Keratinocyte (primary cell): ENCODE measurements around the gene CLMN. TPM values are rescaled to one million over a fixed set of nuclear protein-coding genes. Genes with fewer than 3 reads are reported as not detected.

Experiments
- DNase-seq: peaks from one replicate; pipeline ENCODE4 v3.0.0-alpha.2; 2011; ENCODE audit warnings: low read depth, missing footprints, low spot score
- FAIRE-seq: peaks from 2 replicates; lab custom pipeline; 2011; peaks lifted over from hg19 to GRCh38; lab: Jason Lieb, UNC
- H2AFZ ChIP-seq: 2 replicates; pipeline ENCODE4 v1.6.0; 2012; ENCODE audit warnings: low read length, control low read depth, inconsistent platforms; ENCODE audit not compliant: control insufficient read depth
- H3K27ac ChIP-seq: 2 replicates; pipeline ENCODE4 v1.5.1; 2011; ENCODE audit warnings: low read length; ENCODE audit not compliant: control insufficient read depth, insufficient read depth
- H3K27me3 ChIP-seq: 3 replicates; pipeline ENCODE4 v1.6.0; 2011; ENCODE audit warnings: low read length; ENCODE audit not compliant: control insufficient read depth, insufficient read depth; ENCODE audit errors: extremely low read depth
- H3K36me3 ChIP-seq, 2 experiments: 2 replicates in 1 of 2; 3 replicates in 1 of 2; pipeline ENCODE4 v1.5.1; 2011; ENCODE audit warnings: low read length in 2 of 2, mild to moderate bottlenecking in 1 of 2; ENCODE audit not compliant: control insufficient read depth in 2 of 2, insufficient read depth in 2 of 2; ENCODE audit errors: extremely low read depth in 1 of 2
- H3K4me1 ChIP-seq: 3 replicates; pipeline ENCODE4 v1.5.1; 2011; ENCODE audit warnings: low read length; ENCODE audit not compliant: control insufficient read depth, insufficient read depth; ENCODE audit errors: extremely low read depth
- H3K4me2 ChIP-seq: 3 replicates; pipeline ENCODE4 v1.6.0; 2011; ENCODE audit warnings: low read depth, low read length; ENCODE audit not compliant: control insufficient read depth, insufficient read depth; ENCODE audit errors: extremely low read depth
- H3K4me3 ChIP-seq, 3 experiments: fragments of 200-600 bp in 1 of 3; sonication (generic) in 1 of 3; 2 replicates in 2 of 3; 3 replicates in 1 of 3; pipeline ENCODE4 v1.5.1; 2011 to 2016; ENCODE audit warnings: low read length in 3 of 3, mild to moderate bottlenecking in 3 of 3, control low read depth in 2 of 3, inconsistent platforms in 1 of 3, low read depth in 1 of 3, mixed read lengths in 1 of 3, mixed run types in 1 of 3, moderate library complexity in 1 of 3; ENCODE audit not compliant: control insufficient read depth in 2 of 3, insufficient read depth in 2 of 3; ENCODE audit errors: extremely low read depth in 1 of 3
- H3K79me2 ChIP-seq: 2 replicates; pipeline ENCODE4 v1.6.0; 2012; ENCODE audit warnings: low read length; ENCODE audit not compliant: control insufficient read depth, insufficient read depth
- H3K9ac ChIP-seq: 3 replicates; pipeline ENCODE4 v1.6.0; 2011; ENCODE audit warnings: low read length; ENCODE audit not compliant: control insufficient read depth, insufficient read depth; ENCODE audit errors: extremely low read depth
- H3K9me1 ChIP-seq: 3 replicates; pipeline ENCODE4 v1.6.0; 2011; ENCODE audit warnings: low read length; ENCODE audit not compliant: control insufficient read depth, insufficient read depth; ENCODE audit errors: extremely low read depth
- H3K9me3 ChIP-seq: 2 replicates; pipeline ENCODE4 v1.5.1; 2012; ENCODE audit warnings: low read depth, low read length; ENCODE audit not compliant: control insufficient read depth
- H4K20me1 ChIP-seq: 3 replicates; pipeline ENCODE4 v1.6.0; 2011; ENCODE audit warnings: low read length; ENCODE audit not compliant: control insufficient read depth, insufficient read depth; ENCODE audit errors: extremely low read depth
- EZH2 ChIP-seq: IDR thresholded peaks from one replicate; pipeline ENCODE4 v1.6.1; 2012; ENCODE audit warnings: inconsistent platforms, mild to moderate bottlenecking, low read length, moderate library complexity
- dilution Hi-C: fragments of 300-500 bp; cut with MboI; formaldehyde crosslinking; loops from one replicate; pipeline ENCODE4 v1.7.0; 2020; ENCODE audit warnings: low sequenced_read_pairs; ENCODE audit not compliant: extremely low pct_ligation_motif_present
- polyA plus RNA-seq, 5 experiments: library from polyadenylated mRNA; depleted of rRNA in 3 of 5; stranded (reverse) in 3 of 5; stranded (forward) in 1 of 5; unstranded in 1 of 5; fragments of >200 nt; gene quantifications; 1 replicate in 1 of 5; 2 replicates in 3 of 5; 3 replicates in 1 of 5; pipeline versions ENCODE4 v1.2.1 to v1.2.3, GENCODE V29; 2011 to 2012; ENCODE audit warnings: missing spikeins in 2 of 5, low read depth in 1 of 5, low replicate concordance in 1 of 5
- TF ChIP-seq, protein P1 (sequence below), 3 experiments: IDR thresholded peaks in 1 of 3; conservative IDR thresholded peaks in 1 of 3; optimal IDR thresholded peaks in 1 of 3; 2 replicates in 2 of 3; 3 replicates in 1 of 3; pipeline versions ENCODE3 to v1.5.1; 2011; ENCODE audit warnings: low read length in 3 of 3, mild to moderate bottlenecking in 3 of 3, moderate library complexity in 2 of 3, control low read depth in 1 of 3, inconsistent platforms in 1 of 3; ENCODE audit not compliant: insufficient read depth in 2 of 3; ENCODE audit errors: extremely low read depth in 1 of 3

The CLMN gene
- polyA plus RNA-seq, 1 donor (not counting 4 experiments of a cell fraction or from before 2014, with no cell fraction given), result 6.1 TPM

DNA sequence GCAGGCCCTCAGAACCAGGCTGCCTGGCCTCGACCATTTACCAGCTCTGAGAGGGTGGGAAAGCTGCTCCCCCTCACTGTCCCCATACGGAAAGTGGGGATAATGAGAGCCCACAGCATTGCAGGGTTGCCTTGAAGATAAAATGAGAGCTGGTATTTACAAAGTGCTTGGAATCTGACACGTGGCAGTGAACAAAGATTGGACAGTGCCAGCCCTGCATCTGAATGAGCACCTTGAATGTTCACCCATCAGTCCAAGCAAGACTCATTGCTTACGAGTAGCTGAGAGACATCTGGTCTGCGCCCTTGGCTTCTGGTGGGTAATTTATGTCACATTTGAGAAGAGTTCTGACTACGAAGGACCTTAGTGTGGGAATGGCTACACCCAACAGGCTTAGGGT is 67.5 kb downstream of the CLMN start:
- no peaks in the 10 kb centered on the region for H3K9me1 ChIP-seq
- peaks cover 20% of the 10 kb centered on the region for H3K4me1 ChIP-seq
- FAIRE-seq (no peak), DNase-seq (no peak)
- no peak overlapping the region for H3K27ac ChIP-seq
- TF ChIP-seq, protein P1, sequence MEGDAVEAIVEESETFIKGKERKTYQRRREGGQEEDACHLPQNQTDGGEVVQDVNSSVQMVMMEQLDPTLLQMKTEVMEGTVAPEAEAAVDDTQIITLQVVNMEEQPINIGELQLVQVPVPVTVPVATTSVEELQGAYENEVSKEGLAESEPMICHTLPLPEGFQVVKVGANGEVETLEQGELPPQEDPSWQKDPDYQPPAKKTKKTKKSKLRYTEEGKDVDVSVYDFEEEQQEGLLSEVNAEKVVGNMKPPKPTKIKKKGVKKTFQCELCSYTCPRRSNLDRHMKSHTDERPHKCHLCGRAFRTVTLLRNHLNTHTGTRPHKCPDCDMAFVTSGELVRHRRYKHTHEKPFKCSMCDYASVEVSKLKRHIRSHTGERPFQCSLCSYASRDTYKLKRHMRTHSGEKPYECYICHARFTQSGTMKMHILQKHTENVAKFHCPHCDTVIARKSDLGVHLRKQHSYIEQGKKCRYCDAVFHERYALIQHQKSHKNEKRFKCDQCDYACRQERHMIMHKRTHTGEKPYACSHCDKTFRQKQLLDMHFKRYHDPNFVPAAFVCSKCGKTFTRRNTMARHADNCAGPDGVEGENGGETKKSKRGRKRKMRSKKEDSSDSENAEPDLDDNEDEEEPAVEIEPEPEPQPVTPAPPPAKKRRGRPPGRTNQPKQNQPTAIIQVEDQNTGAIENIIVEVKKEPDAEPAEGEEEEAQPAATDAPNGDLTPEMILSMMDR (optimal IDR thresholded peaks at IDR 0.05 in 1 of 3, IDR thresholded peaks at IDR 0.05 in 1 of 3, conservative IDR thresholded peaks at IDR 0.05 in 1 of 3; ENCODE audit: extremely low read depth in 1 of 3, insufficient read depth in 2 of 3, low read length in 3 of 3), result no peak
- no peak for TF ChIP-seq EZH2
- no peaks in the 10 kb centered on the region for H3K27me3 ChIP-seq
- H3K4me3 ChIP-seq, result no peak overlapping the region
- no peaks in the 10 kb centered on the region for H4K20me1 ChIP-seq
- H3K9me3 ChIP-seq, result no peaks in the 10 kb centered on the region
- H3K4me2 ChIP-seq, result no peak overlapping the region
- H3K9ac ChIP-seq, result no peak overlapping the region
- no peaks in the 10 kb centered on the region for H3K79me2 ChIP-seq
- H3K36me3 ChIP-seq, result no peaks in the 10 kb centered on the region
- dilution Hi-C loops, result no loop called here
- no peak overlapping the region for H2AFZ ChIP-seq

DNA sequence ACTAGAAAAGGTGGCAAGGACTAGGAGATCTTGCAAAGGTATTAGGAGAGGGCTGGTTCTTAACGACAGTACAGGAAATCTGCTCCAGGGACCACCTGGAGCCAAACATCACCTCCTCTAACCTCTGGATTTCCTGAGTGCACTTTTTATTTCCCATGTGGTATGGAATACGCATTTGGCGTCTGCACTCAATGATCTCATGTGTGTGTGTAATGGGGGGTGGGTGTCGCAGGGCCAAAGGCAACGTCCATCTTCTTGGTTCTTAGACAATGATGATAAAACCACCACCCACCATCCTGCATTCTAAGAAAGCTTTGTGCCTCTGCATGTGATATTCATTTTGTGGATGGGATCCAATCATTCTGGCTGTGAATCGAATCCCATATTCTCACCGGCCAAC is 68.8 kb downstream of the CLMN start:
- H3K4me3 ChIP-seq, result no peak overlapping the region
- H3K4me2 ChIP-seq, result no peak overlapping the region
- no peak overlapping the region for H3K27ac ChIP-seq
- no peak for FAIRE-seq
- no peak overlapping the region for H3K9ac ChIP-seq
- dilution Hi-C loops, result no loop called here
- H3K36me3 ChIP-seq, result no peaks in the 10 kb centered on the region
- peaks cover 16% of the 10 kb centered on the region for H3K4me1 ChIP-seq
- no peaks in the 10 kb centered on the region for H3K9me1 ChIP-seq
- no peaks in the 10 kb centered on the region for H4K20me1 ChIP-seq
- H3K9me3 ChIP-seq, result no peaks in the 10 kb centered on the region
- H3K27me3 ChIP-seq, result no peaks in the 10 kb centered on the region
- no peak for TF ChIP-seq EZH2
- TF ChIP-seq, protein P1 (optimal IDR thresholded peaks at IDR 0.05 in 1 of 3, IDR thresholded peaks at IDR 0.05 in 1 of 3, conservative IDR thresholded peaks at IDR 0.05 in 1 of 3; ENCODE audit: extremely low read depth in 1 of 3, insufficient read depth in 2 of 3, low read length in 3 of 3), result no peak
- no peak for DNase-seq
- no peak overlapping the region for H2AFZ ChIP-seq
- no peaks in the 10 kb centered on the region for H3K79me2 ChIP-seq
